Measurements from ENCODE around the gene EFNA5.

The EFNA5 gene

GRCh38 chr5:107615299-107615817 lies 55.4 kb downstream of the EFNA5 start:
- no peak for DNase-seq (ENCODE audit: low read depth, low spot score)
- H3K36me3 ChIP-seq (ENCODE audit: insufficient read depth, insufficient read length, low read length), result no peaks in the 10 kb centered on the region
- no peaks in the 10 kb centered on the region for H3K4me1 ChIP-seq (ENCODE audit: insufficient read depth, insufficient read length)
- no peak overlapping the region for H3K9ac ChIP-seq (ENCODE audit: insufficient read length, low read depth)
- TF ChIP-seq SUZ12 (IDR thresholded peaks at IDR 0.05; ENCODE audit: extremely low read depth, insufficient read depth, insufficient read length) (no peak), ZNF274 (IDR thresholded peaks at IDR 0.05; ENCODE audit: low read depth, low read length) (no peak), YY1 (IDR thresholded peaks at IDR 0.05; ENCODE audit: insufficient read depth, insufficient read length) (no peak)
- no peaks in the 10 kb centered on the region for H3K9me3 ChIP-seq (ENCODE audit: insufficient read depth, low read length)
- H3K27me3 ChIP-seq (ENCODE audit: insufficient read depth, insufficient read length), result no peaks in the 10 kb centered on the region
- H3K4me3 ChIP-seq (ENCODE audit: insufficient read length, low read depth), result no peak overlapping the region

GRCh38 chr5:107612541-107612940 lies 58.2 kb downstream of the EFNA5 start:
- H3K4me1 ChIP-seq (ENCODE audit: insufficient read depth, insufficient read length), result no peaks in the 10 kb centered on the region
- no peak for DNase-seq (ENCODE audit: low read depth, low spot score)
- no peak for TF ChIP-seq SUZ12 (IDR thresholded peaks at IDR 0.05; ENCODE audit: extremely low read depth, insufficient read depth, insufficient read length)
- TF ChIP-seq ZNF274 (IDR thresholded peaks at IDR 0.05; ENCODE audit: low read depth, low read length), result no peak
- no peak for TF ChIP-seq YY1 (IDR thresholded peaks at IDR 0.05; ENCODE audit: insufficient read depth, insufficient read length)
- H3K4me3 ChIP-seq (ENCODE audit: insufficient read length, low read depth), result no peak overlapping the region
- H3K36me3 ChIP-seq (ENCODE audit: insufficient read depth, insufficient read length, low read length), result no peaks in the 10 kb centered on the region
- no peaks in the 10 kb centered on the region for H3K9me3 ChIP-seq (ENCODE audit: insufficient read depth, low read length)
- H3K9ac ChIP-seq (ENCODE audit: insufficient read length, low read depth), result no peak overlapping the region
- H3K27me3 ChIP-seq (ENCODE audit: insufficient read depth, insufficient read length), result no peaks in the 10 kb centered on the region

DNA sequence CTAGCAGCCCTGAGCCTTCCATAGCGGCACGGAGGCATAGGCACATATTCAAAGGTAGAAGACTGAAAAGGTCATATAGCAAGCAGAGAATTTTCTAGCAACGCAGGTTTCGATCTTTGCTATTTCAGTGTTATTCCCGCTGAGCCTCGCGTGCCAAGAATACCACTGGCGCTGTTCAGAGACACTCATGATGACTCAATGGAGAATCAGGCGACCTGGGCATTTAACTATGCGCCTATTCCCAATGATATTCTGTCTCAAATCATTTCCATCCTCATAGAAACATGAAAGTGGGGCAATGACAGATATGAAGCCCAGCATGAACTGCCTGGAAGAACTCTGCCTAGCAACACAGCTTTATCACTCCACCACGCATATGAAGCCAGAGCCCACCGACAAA lies 59.9 kb downstream of the EFNA5 start:
- no peaks in the 10 kb centered on the region for H3K9me3 ChIP-seq (ENCODE audit: insufficient read depth, low read length)
- no peak overlapping the region for H3K4me3 ChIP-seq (ENCODE audit: insufficient read length, low read depth)
- H3K36me3 ChIP-seq (ENCODE audit: insufficient read depth, insufficient read length, low read length), result no peaks in the 10 kb centered on the region
- no peaks in the 10 kb centered on the region for H3K27me3 ChIP-seq (ENCODE audit: insufficient read depth, insufficient read length)
- H3K4me1 ChIP-seq (ENCODE audit: insufficient read depth, insufficient read length), result no peaks in the 10 kb centered on the region
- TF ChIP-seq YY1 (IDR thresholded peaks at IDR 0.05; ENCODE audit: insufficient read depth, insufficient read length) (no peak), ZNF274 (IDR thresholded peaks at IDR 0.05; ENCODE audit: low read depth, low read length) (no peak), SUZ12 (IDR thresholded peaks at IDR 0.05; ENCODE audit: extremely low read depth, insufficient read depth, insufficient read length) (no peak)
- no peak overlapping the region for H3K9ac ChIP-seq (ENCODE audit: insufficient read length, low read depth)
- no peak for DNase-seq (ENCODE audit: low read depth, low spot score)

- DNase-seq (ENCODE audit: low read depth, low spot score), result no peak
- H3K4me1 ChIP-seq (ENCODE audit: insufficient read depth, insufficient read length), result no peaks in the 10 kb centered on the region
- no peak overlapping the region for H3K9ac ChIP-seq (ENCODE audit: insufficient read length, low read depth)
- TF ChIP-seq SUZ12 (IDR thresholded peaks at IDR 0.05; ENCODE audit: extremely low read depth, insufficient read depth, insufficient read length), result no peak
- no peaks in the 10 kb centered on the region for H3K27me3 ChIP-seq (ENCODE audit: insufficient read depth, insufficient read length)
- no peaks in the 10 kb centered on the region for H3K9me3 ChIP-seq (ENCODE audit: insufficient read depth, low read length)
- no peak overlapping the region for H3K4me3 ChIP-seq (ENCODE audit: insufficient read length, low read depth)
- H3K36me3 ChIP-seq (ENCODE audit: insufficient read depth, insufficient read length, low read length), result no peaks in the 10 kb centered on the region
Observed at GRCh38 chr5:107607671-107608345, 62.9 kb downstream of the EFNA5 start.

DNA sequence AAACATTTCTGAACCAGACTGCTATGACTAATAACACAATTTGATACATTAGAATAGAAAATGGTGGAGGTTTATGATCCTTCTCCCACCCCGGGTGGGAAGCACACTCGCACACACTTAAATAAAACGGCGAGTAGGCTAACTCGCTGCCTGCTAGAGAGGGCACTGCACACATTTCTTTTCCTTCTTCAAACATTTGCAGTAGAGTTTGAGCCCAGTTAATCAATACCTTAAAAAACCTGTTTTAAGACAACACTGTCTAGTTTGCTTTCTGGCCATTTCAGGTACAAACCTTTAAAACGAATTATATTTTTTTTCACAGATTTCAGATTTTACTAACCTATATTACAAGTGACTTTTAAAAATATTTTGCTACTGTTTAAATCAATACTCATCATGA lies 63.5 kb downstream of the EFNA5 start:
- Histone ChIP-seq H3K4me3 (ENCODE audit: insufficient read length, low read depth) (no peak overlapping the region), H3K4me1 (ENCODE audit: insufficient read depth, insufficient read length) (no peaks in the 10 kb centered on the region), H3K27me3 (ENCODE audit: insufficient read depth, insufficient read length) (no peaks in the 10 kb centered on the region), H3K36me3 (ENCODE audit: insufficient read depth, insufficient read length, low read length) (no peaks in the 10 kb centered on the region), H3K9ac (ENCODE audit: insufficient read length, low read depth) (no peak overlapping the region), H3K9me3 (ENCODE audit: insufficient read depth, low read length) (no peaks in the 10 kb centered on the region)
- DNase-seq (ENCODE audit: low read depth, low spot score), result no peak
- TF ChIP-seq ZNF274 (IDR thresholded peaks at IDR 0.05; ENCODE audit: low read depth, low read length) (no peak), YY1 (IDR thresholded peaks at IDR 0.05; ENCODE audit: insufficient read depth, insufficient read length) (no peak), SUZ12 (IDR thresholded peaks at IDR 0.05; ENCODE audit: extremely low read depth, insufficient read depth, insufficient read length) (no peak)

DNA sequence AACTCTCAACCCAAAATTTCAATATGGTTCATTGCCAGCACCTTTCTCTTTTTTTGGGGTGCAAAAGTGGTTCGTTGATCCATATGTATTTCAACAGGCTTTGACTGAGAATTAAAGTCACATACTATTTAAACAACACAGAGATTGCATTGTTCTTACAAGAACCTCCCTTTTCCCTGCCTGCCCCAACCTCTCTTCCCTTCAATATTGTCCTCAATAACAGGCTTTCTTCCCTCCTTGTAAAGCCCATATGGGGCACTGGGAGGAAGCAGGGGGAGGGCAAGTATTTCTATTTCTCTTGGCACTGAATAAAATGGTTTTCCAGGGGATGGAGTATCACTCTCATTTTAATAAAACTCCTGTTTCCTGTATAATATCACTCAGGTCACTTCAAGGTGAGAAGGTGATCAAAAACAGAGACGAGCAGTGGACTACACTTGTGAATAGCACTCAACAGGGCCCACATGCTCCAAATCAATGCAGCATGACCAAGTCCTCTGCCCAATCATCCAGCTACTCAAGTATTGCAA lies 65.1 kb downstream of the EFNA5 start:
- no peaks in the 10 kb centered on the region for H3K9me3 ChIP-seq (ENCODE audit: insufficient read depth, low read length)
- TF ChIP-seq ZNF274 (IDR thresholded peaks at IDR 0.05; ENCODE audit: low read depth, low read length) (no peak), YY1 (IDR thresholded peaks at IDR 0.05; ENCODE audit: insufficient read depth, insufficient read length) (no peak), SUZ12 (IDR thresholded peaks at IDR 0.05; ENCODE audit: extremely low read depth, insufficient read depth, insufficient read length) (no peak)
- no peaks in the 10 kb centered on the region for H3K4me1 ChIP-seq (ENCODE audit: insufficient read depth, insufficient read length)
- no peak overlapping the region for H3K4me3 ChIP-seq (ENCODE audit: insufficient read length, low read depth)
- no peak overlapping the region for H3K9ac ChIP-seq (ENCODE audit: insufficient read length, low read depth)
- H3K36me3 ChIP-seq (ENCODE audit: insufficient read depth, insufficient read length, low read length), result no peaks in the 10 kb centered on the region
- H3K27me3 ChIP-seq (ENCODE audit: insufficient read depth, insufficient read length), result no peaks in the 10 kb centered on the region
- DNase-seq (ENCODE audit: low read depth, low spot score), result no peak

- Histone ChIP-seq H3K4me3 (ENCODE audit: insufficient read length, low read depth) (no peak overlapping the region), H3K4me1 (ENCODE audit: insufficient read depth, insufficient read length) (no peaks in the 10 kb centered on the region), H3K9me3 (ENCODE audit: insufficient read depth, low read length) (no peaks in the 10 kb centered on the region), H3K36me3 (ENCODE audit: insufficient read depth, insufficient read length, low read length) (no peaks in the 10 kb centered on the region), H3K27me3 (ENCODE audit: insufficient read depth, insufficient read length) (no peaks in the 10 kb centered on the region), H3K9ac (ENCODE audit: insufficient read length, low read depth) (no peak overlapping the region)
- DNase-seq (ENCODE audit: low read depth, low spot score), result no peak
- no peak for TF ChIP-seq SUZ12 (IDR thresholded peaks at IDR 0.05; ENCODE audit: extremely low read depth, insufficient read depth, insufficient read length)
- TF ChIP-seq YY1 (IDR thresholded peaks at IDR 0.05; ENCODE audit: insufficient read depth, insufficient read length), result no peak
- TF ChIP-seq ZNF274 (IDR thresholded peaks at IDR 0.05; ENCODE audit: low read depth, low read length), result no peak
Observed at GRCh38 chr5:107604990-107605389, 65.7 kb downstream of the EFNA5 start.

Data from NT2/D1 (cell line).